NCI-H187 treated with DMSO at 0.1 percent for 48 hours (cell line): ENCODE data around the gene ATXN7.

Experiments
- DNase-seq: peaks from one replicate; lab custom pipeline; 2025; lab: John Stamatoyannopoulos, UW

The ATXN7 gene

DNA sequence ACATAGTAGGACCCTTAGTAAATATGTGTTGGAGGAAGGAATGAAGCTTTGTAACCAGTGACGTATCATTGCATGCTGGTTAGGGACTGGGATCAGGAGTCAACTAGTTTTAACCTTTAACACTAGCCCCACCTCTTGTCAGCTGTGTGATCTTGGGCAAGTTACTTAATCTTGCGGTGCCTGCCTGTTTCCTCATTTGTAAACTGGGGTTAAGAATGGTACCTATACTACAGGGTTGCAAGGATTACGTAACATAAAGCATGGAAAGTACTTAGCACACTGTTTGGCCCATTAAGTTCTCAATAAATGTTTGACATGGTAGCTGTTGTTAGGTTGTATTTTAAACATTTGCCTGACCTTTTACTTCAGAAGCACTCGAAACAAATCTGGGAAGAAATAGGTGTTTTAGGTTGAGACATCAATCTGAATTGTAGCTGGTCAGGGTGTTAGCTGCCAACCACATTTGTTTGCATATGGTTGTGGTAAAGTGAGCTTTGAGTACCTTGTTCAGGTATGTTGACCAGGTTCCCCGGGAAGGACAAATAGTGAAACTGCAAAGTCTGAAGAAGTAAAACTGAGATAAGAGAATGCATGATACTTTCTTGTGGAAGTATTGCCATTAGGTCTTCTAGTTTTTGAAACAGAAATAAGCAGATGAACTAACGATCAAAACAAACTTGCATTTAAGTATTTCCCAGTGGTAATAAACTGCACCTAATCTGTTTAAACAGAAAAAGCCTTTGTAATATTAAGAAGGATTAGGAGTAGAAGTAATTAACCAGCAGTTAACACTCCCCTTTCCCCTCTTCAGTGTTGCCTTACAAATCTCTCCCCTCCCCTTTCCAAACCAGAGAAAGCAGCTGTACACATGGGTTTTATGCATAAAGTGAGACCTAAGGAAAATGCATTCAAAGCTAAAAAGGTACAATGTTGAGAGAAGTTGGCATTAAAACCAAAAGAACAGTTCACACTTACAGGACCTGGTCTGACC lies 74.3 kb downstream of the ATXN7 start:
- no peak for DNase-seq

DNA sequence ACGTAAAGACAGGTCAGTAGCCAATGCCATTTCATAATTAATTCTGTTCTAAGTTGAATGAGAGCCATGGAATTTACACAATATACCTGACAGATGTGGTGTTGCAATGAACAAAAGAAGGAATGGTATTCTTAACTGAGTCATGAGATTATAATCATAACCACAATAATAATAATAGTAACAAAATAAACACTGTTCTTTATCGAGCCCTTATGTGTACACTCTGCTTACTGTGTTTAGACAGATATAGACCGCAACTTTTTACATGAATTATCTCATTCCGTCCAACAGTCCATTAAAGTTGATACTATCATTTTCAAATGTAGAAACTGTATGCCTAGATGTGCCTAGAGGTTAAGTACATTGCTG lies 76.7 kb downstream of the ATXN7 start:
- no peak for DNase-seq

DNA sequence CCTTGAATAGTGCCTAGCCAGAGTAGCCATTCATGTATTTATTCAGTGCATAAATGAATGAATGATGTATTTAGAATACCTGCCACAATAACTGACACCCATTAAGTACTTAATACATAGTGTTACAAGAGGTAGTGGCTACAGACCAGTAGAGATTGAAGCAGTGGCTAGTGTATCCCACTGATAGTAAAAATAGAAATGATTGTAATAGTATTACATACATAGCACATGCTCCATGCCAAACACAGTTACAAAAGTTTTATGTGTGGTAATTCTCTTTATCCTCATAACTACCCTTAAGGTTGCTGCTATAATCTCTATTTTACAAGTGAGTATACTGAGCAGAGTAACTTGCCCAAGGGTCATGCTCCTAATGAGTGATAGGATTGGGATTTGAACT lies 78.9 kb downstream of the ATXN7 start:
- no peak for DNase-seq

DNA sequence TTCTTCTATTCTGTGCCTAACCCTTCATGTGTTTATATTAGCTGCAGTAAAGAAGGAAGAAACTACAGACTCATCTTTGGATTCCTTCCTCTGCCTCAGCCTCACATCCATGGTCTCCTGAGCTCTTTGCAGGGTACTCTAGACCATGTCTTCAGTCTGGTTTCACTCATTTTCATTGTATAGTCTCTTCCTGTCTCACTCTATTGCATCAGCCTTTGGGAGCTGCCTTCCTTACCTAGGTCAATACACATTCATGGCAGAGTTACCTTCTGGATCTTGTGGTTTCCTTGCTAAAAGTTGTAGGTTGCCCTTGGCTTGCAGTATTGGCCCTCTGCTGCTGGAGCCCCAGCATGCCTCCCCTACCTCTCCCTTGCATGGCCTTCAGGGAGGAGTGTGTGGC lies 80.0 kb downstream of the ATXN7 start:
- DNase-seq: no peak

DNA sequence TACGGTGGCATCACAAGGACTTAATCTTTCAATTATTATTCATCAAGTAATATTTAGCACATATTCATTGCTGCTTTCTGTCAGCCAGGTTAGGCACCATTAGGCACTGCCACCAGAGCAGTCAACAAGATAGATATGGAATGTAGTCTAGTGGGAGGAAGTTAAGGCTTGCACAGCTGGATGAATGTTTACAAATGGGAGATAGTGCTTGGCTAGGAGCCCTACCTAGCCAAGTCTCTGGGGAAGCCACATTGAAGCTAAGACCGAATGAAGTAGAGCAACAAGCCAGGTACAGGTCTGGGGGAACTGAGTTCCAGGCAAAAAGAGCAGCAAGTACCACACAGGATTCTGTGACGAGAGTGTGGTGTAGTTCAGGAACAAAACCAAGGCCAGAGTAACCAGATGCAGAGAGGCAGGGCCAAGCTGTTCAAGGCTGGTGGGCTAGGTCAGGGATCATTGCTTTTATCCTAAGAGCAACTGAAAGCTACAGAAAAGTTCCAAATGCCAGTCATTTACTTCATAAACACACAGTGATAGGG lies 82.0 kb downstream of the ATXN7 start:
- no peak for DNase-seq

DNA sequence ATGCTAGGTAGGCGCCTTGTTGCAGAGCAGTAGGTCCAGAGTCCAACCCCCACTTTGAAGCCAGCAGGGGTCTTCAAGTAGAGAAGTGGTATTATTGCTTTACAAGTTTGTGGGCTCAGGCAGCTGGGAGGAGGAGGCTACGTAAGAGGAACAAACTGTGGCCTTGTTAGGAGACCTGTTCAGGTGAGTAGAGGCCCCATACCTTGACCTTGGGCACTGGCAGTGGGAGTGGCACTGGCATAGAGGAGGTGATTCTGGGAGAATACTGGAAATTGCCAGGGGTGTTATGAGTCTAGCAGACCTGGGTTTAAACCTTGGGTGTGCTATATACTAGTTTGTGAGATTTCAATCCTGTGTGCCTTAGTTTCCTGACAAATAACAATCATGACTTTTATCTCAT lies 83.1 kb downstream of the ATXN7 start:
- no peak for DNase-seq

DNA sequence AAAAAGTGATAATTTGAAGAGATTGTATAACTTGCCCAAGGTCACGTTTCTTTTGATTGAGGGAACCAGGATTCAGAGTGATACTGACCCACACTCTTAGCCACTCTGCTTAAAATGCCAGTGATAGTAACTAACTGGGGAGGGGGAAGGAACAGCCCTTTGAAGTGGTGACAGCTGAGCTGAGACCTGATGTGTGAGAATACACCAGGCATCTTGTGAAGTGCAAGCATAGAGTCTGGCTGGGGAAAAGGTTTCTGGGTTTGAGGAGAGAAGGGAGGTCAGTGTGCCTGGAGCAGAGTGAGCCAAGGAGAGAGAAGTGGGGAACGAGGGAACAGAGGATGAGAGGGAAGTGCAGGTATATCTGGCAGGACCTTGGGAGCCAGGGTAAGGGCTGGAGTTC lies 83.9 kb downstream of the ATXN7 start:
- no peak for DNase-seq

DNA sequence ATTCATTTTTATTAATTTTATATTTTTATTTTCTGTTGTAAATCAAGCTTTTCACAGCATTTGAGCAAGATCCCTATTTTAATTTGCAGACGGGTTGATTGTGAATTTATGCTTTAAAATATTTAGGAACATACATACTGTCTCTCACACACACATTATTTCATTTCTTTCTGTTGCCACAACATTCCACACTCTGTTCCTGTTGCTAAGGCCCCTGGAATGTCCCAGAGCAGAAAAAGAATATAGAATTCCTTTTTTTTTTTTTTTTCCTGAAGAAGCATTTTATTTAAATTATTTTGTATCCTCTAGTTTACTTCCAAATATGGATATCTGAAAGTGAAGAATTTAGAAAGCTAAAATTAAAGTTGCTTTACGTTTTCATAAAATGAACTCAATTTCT lies 85.3 kb downstream of the ATXN7 start:
- no peak for DNase-seq

DNA sequence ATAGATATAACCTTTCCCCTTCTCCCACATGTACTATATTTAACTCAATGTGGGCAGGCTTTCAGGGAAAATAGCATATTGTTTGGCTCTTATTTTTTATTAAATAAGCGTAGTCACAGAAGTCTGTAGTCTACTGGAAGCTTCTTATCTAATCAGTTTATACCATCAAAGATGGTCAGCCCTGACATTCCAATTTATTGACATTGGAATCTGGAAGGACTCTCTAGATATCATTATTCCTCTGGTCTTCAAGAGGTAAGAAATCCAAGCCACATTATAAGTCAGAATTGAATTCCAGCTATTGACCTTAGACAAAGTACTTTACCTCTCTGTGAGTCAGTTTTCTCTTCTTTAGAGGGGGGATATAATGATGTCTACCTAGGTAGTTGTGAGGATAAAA lies 87.0 kb downstream of the ATXN7 start:
- no peak for DNase-seq

DNA sequence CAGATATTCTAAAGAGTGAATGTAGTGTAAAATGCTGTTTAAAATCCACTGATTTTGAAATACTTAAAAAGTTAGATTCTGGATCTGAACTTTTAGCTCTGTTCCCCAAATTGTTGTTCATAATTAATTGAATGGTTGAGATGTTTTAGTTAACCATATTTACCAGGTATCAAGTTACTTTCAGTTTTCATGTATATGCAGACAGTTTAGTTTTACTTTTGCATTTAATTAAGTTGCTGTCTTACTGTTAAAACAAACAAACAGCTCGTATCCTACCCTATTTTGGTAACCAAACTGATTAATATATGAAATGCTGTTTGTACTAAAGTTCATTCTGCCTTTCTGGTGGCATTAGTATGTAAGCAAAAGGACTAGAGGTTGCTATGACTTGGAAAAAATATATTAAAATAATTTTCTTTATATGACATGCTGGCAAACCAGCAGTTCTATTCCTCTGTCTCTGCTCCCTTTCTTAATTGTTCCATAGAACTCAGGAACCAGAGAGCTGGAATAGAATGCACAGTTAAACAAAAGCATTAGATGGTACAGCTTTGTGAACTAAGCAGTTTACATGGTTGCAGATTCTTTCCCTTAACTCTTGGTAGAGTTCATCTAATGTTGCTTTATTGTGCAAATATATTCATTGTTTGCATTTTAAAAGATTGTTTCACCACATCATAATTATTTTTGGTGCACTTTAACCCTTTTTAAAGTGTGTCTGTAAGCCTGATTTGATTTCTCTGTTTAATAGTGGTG lies 88.0 kb downstream of the ATXN7 start:
- no peak for DNase-seq

DNA sequence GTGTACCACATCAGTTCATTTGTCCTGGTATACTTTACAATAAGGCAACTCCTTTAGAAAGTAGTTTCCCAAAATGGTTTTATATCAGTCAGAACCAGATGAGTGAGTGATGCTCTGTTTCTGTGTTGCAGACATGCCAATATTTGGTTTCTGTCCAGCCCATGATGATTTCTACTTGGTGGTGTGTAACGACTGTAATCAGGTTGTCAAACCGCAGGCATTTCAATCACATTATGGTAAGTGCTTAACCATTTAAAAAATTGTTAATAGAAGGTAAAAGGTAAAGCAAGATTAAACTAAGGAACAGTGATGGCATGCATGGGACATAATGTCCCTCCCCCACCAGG lies 88.6 kb downstream of the ATXN7 start:
- DNase-seq: no peak

DNA sequence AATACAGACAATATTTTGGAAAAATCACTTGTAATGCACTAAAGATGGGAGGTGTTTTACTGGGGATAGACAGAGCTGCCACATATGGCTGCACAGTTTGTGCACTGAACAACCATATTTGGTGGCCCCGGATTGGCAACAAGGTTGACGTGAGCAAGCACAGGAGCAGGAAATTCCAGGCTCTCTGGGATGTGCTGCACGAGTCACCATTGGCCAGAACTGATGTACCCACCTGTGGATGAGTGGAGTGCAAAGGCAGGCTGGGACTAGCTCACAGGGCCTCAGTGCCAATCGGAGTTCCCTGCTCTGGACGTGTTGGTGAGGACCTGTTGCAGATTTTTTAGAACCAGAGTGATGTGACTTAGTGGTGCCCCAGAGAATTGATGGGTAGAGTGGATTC lies 90.5 kb downstream of the ATXN7 start:
- DNase-seq: no peak

DNA sequence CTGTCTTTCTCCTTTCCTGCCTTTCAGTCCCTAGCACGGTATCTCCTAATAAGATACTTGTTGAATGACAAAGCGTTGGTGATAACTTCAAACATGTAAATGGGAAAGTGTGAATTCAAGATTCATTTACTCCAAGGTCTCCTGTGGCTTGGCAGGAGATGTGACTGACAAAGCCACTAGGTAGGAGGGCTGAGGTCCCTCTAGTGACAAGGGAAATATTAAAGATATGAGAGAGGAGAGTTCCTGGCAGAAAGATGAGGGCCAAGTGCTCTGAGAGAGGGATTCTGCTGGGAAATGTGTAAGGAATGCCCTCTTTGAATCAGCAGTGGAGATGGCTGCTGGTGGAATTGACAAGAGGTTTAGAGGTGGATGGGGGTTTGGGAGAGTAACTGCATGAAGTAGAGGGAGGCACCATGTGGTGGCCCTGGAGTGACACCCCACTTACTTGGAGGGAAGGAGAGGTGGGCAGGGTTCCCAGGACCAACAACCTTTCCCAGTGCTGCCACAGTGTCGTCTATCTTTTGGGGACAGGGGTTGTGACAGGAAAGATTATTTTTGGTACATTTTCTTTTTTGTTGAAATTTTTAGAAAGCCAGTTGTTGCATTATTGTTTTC lies 91.5 kb downstream of the ATXN7 start:
- DNase-seq: no peak

DNA sequence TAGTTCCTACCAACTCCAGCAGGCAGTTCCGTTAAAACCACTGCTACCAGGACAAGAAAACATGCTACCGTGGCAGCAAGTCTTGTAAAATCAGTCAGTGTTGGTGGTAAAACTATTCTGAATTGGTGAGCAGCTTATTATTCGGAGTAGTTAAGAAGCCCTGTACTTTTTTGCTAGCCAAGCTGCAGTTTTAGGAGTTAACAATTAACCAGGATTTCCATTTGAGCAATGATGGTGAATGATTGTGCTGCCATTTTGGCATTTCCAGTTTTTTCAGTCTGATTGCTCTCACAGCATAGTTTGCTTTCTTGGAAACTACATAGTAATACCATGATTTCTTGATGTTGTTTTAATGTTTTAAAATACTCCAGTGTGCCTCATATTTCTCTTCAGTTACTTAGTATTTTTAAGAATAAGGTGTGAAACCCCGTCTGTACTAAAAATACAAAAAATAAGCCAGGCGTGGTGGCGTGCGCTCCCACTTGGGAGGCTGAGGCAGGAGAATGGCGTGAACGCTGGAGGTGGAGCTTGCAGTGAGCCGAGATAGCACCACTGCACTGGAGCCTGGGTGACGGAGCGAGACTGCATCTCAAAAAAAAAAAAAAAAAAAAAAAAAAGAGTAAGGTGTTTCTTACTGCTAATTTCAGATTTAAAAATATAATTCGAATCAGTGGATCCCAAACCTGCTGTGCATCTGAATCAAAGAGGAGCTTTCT lies 92.3 kb downstream of the ATXN7 start:
- DNase-seq: no peak

DNA sequence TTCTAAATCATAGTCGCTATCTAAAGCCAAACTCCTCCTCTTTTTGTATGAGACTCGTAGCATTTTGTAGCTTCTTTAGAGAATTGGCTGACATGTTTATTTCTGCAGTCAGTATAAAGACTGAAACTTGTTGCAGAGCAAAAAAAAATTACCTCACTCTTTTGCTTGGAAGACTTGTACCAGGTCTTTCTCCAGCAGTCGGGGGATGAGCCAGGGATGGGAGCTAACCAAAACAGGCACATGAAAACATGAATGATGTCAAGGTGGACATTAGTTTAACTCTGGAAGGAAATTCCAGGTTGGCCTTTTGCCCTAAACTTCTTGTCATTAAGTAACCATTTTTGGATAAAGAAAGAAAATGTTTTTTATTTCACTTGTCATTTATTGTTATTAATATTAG lies 95.5 kb downstream of the ATXN7 start:
- DNase-seq: no peak

DNA sequence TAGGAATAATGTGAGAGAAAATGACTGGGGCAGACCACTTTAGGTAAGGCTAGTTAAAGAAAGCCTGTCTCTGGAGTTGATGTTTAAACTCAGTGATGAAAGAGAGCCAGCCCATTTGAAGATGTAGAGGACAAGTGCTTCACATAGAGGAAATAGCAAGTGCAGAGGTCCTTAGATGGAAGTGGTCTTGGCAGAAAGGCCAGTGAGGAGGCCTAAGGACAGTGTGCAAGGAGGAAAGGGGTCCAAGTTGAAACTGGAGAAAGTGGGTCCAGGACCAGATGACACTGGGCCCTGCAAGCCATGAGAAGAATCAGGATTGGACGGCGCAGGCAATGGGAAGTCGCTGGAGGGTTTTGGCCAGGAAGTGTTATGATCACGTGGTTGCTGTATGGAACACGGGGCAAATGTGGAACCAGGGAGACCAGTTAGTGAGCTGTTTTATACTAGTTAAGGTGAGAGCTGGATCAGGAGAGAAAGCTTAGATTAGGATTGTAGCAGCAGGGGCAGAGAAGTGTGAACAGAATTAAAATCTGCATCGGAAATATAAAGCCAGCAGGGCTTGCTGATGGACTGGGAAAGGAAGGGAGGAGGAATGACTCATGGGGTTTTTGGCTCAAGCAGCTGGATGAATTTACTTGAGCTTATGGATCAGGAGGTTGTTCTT lies 96.5 kb downstream of the ATXN7 start:
- no peak for DNase-seq

DNA sequence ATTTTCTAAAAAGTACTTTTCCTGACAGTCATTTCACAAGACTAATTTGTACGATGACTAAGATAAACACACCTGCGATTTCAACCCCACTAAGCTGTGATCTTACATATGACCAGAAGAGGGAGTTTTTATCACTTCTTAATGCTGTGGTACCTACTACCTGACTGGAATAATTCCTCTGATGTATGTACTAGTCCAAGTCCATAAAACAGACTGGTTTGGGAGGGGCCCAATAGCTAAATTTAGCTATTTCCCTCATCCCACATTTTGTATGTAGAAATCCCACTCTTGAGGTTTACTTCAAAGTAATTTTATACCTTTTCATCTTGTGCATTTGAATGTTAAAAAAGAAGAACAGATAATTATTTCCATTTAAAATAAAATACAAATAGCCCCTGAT lies 98.2 kb downstream of the ATXN7 start:
- DNase-seq: no peak

DNA sequence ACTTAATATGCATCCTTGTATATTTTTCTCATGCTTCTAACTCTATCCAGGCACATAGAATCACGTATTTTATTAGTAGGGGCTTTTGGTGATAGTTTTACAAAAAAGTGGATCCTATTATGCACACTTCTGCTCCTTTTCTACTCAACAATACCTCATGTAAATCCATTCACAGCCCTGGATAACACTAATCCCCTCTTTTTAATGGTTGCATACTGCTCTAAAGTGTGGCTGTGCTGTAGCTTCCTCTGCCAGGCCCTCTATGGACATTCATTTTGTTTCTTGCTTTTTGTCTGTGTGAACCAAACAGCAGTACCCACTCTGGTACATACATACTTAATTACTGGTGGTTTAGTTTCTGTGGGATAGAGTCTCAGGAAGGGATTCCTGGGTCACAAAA lies 99.8 kb downstream of the ATXN7 start:
- no peak for DNase-seq

DNA sequence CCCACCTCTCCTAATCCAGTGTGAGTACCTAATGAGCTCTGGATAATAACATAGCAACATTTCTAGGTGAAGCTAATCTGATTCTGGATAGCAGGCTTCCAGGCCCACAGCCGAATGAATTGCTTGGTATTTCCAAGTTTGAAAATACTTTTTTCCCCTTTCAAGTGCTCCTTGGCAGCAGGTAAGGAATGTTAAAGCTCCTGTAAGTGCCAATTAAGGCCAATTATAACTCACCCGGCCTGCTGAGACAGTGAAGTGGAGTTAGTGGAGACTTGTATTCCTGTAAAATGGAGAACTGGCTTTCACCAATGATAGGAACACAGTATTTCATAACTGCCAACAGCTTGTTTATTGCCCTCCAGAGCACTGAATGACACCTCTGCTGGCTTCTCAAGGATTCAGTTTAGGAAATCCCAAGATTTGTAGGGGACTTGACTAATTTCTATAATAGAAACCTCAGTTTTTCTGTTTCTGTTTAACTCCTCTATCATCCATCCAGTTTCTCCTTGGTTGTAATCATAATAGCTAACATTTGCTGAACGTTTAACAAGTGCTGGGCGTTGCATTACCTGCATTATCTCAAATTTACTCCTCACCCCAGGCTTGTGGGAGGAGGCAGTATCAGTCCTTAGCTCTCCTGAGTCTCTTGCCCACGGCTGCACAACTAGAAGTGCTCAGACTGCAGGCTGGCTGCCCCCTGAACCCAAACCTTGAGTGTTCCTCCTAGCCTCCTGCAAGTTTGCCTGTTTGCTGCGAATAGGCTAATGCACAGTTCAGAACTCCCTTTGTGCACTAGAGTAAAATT lies 101.2 kb downstream of the ATXN7 start:
- DNase-seq: no peak

DNA sequence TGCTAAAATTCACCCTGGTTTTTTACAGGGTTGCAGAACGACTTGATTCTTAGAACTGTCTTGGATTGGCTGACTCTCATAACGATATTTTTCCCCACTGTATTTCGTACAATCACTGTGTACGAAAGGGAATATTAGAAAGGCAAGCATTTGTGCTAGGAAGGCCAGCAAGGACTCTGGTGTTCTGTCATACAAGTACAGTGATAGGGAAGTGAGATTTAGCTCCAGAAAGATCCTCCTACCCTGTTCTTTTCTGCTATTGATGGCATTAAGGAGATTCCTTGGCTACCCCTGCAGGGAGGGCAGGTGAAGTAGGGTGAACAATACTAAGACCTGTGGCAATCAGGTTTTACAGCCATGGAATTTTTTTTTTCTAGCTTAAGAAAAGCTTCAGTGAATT lies 102.3 kb downstream of the ATXN7 start:
- no peak for DNase-seq

DNA sequence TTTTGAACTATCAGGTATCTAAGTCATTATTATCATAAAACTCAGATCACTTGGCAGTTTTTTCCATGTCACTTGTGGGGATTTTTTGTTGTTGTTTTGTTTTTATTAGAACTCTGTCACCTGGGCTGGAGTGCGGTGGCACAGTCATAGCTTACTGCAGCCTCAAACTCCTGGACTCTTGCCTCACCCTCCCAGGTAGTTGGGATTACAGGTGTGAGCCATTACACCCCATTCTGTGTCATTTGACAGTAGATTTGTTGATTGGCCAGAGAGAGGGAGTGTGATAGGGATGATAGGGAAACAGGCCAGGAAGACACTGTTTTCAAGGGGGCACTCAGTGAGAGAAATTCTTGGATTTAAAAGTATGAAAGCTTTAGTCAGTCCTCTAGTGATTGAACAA lies 103.2 kb downstream of the ATXN7 start:
- DNase-seq: no peak
